Esophagus squamous epithelium (tissue), 4 donors: ENCODE measurements around the gene TXN2.

Experiments
- POLR2A ChIP-seq, 4 donors: fragments of 450-650 bp; IDR thresholded peaks; one replicate each; pipeline ENCODE4 v1.6.1; 2017; ENCODE audit warnings: antibody characterized with exemption in 4 of 4, mild to moderate bottlenecking in 4 of 4, moderate library complexity in 3 of 4
- TF ChIP-seq, protein P1 (sequence below), 6 experiments: fragments of 450-650 bp in 4 of 6; fragments of 200-600 bp in 2 of 6; sonication (generic) in 2 of 6; IDR thresholded peaks; one replicate each; pipeline ENCODE4 v1.5.1; 2016 to 2019; ENCODE audit warnings: antibody characterized with exemption in 6 of 6, mild to moderate bottlenecking in 4 of 6, moderate library complexity in 4 of 6

DNA sequence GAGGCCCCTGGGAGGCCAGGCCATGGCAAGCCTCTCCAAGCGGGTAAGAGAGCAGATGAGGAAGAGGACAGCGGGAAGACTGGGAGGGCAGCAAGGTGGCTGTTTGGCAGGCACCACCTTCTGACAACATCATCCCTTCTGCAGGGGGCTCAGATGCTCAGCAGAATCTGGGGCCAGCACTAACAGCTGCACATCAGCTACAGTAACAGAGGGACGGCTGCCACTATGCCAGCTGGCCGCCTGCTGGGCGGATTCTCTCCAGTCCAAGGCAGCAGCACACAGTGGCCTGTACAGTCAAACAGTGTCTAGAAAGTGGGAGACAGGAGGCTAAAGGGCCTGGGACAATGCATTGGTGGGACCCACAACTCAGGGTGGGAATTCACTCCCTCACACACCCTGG, 10.7 kb upstream of the TXN2 start:
- no peak for TF ChIP-seq POLR2A (IDR thresholded peaks at IDR 0.05)
- TF ChIP-seq, protein P1, sequence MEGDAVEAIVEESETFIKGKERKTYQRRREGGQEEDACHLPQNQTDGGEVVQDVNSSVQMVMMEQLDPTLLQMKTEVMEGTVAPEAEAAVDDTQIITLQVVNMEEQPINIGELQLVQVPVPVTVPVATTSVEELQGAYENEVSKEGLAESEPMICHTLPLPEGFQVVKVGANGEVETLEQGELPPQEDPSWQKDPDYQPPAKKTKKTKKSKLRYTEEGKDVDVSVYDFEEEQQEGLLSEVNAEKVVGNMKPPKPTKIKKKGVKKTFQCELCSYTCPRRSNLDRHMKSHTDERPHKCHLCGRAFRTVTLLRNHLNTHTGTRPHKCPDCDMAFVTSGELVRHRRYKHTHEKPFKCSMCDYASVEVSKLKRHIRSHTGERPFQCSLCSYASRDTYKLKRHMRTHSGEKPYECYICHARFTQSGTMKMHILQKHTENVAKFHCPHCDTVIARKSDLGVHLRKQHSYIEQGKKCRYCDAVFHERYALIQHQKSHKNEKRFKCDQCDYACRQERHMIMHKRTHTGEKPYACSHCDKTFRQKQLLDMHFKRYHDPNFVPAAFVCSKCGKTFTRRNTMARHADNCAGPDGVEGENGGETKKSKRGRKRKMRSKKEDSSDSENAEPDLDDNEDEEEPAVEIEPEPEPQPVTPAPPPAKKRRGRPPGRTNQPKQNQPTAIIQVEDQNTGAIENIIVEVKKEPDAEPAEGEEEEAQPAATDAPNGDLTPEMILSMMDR (IDR thresholded peaks at IDR 0.05), result no peak
